Activated CD8-positive, alpha-beta memory T cell treated with anti-CD3 and anti-CD28 coated beads, Interleukin-2, amount 50 U/mL, for 48 hours (primary cell): ENCODE data around the gene FOXRED2.
"Not testable (repeated sequence)": the region's sequence is repeated elsewhere in the genome, so short reads cannot be mapped to it uniquely, and the experiment has no call there.

Source experiments
- DNase-seq: peaks from one replicate; pipeline ENCODE4 v3.0.0-alpha.2; 2020

FOXRED2 gene

DNA sequence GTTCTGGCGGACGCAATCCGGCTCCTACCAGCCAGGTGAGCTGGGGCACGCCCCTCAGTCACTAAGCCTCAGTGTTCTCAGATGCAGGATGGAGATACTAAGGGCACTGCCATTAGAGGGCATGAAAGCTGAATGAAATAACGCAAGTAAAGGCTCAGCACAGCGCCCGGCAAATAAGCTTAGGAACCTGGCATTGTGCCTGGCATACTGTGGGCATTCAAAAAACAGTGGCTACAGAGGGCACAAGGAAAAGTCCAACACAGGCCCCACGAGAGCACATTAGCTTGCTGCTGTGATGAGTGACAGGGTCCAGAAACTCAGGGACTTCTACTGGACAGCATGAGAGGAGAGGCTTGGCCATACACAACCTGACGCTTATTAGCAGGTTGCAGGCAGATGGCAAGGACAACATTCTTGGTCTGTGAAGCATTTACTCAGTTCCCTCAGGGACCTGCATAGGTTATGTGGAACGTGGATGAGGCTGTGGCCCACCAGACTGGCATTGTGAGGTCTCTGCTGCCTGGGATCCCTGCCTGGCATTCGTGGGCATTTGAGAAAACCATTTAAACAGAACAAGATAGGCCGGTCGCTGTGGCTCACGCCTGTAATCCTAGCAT, 37.6 kb downstream of the FOXRED2 start:
- DNase-seq, result no peak

- peak; percentile 63 for DNase-seq
Measured at GRCh38 chr22:36467946-36468345, 38.9 kb downstream of the FOXRED2 start.

GRCh38 chr22:36467042-36467810, 39.6 kb downstream of the FOXRED2 start:
- DNase-seq, result no peak

- DNase-seq, result no peak
Measured at GRCh38 chr22:36466258-36466657, 40.6 kb downstream of the FOXRED2 start.

DNA sequence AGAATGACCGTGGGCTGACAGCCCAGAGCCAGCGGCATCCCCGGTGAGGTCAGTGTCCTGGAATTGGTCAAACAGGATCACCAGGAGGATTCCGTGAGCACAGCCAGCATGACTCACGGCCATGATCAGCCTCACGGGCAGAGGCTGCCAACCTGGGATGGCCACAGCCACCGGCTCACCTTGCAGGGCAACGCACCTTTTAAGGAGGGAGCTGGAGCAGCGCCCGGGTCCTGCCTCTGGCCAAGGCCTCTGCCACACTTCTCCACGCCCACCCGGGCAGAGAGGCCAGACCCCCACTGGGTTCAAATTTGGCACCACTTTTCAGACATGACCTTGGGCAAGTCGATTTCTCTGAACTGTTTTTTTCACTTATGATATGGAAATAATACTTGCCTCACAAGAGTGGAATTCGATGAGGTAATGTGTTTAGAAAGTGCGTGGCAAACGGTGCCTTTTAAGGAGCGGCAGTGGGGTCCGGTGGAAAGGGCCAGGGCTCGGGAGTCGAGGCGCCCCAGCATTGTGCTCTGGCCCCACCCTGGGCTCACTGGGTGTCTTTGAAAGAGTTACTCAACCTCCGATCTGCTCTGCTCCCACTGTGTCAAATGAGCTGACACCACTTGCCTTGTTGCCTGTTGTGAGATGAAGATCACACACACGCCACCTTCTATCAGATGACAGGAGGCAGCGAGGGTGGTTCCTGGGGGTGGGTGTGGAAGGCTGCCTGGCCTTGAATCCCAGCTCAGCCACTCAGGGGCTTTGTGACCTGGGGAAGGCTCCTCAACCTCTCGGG, 41.4 kb downstream of the FOXRED2 start:
- no peak for DNase-seq

GRCh38 chr22:36464715-36465231, 42.1 kb downstream of the FOXRED2 start:
- no peak for DNase-seq

GRCh38 chr22:36463783-36464184, 43.1 kb downstream of the FOXRED2 start:
- DNase-seq, result no peak

DNA sequence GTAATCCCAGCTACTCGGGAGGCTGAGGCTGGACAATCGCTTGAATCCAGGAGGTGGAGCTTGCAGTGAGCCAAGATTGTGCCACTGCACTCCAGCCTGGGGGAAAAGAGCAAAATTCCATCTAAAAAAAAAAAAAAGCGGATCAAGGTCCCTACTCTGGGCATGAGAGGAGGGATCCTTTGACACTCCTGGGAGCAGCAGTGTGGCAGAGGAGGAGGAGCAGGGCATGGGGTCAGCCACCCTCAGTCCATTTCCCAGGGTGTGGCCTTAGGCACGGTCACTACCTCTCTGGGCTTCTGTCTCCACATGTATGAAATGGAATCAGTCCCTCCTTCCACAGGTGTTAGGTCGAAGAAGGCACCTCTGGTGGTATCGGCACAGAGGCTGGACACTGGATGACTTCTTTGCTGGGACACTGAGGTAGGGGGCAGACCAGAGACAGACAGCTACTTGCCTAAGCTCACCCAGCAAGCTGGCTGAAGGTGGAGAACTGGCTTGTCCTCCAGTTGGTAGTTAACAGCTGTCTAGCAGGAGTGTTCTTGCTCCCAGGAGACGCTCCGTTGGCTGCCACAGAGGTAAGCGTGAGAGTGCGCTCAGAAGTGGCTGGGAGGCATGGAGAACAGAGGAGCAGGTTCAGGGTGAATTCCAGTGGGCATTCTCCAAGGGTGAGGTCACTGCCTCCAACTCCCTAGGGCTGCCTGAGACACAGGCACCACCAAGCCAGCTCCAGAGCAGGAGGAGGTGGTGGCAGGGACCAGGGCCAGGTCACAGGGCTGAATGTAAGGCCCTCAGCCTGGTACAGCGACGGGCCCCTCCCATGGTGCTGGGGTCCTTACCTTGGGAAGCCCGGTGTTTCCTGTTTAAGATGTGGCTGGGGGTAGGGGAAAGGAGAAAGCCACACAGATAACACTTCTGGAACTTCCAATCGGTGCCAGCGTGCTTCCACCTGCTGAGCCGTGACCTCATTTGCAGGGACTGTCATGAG, 44.9 kb downstream of the FOXRED2 start:
- no peak for DNase-seq

- DNase-seq, result no peak
Measured at GRCh38 chr22:36460202-36460601, 46.6 kb downstream of the FOXRED2 start.

DNA sequence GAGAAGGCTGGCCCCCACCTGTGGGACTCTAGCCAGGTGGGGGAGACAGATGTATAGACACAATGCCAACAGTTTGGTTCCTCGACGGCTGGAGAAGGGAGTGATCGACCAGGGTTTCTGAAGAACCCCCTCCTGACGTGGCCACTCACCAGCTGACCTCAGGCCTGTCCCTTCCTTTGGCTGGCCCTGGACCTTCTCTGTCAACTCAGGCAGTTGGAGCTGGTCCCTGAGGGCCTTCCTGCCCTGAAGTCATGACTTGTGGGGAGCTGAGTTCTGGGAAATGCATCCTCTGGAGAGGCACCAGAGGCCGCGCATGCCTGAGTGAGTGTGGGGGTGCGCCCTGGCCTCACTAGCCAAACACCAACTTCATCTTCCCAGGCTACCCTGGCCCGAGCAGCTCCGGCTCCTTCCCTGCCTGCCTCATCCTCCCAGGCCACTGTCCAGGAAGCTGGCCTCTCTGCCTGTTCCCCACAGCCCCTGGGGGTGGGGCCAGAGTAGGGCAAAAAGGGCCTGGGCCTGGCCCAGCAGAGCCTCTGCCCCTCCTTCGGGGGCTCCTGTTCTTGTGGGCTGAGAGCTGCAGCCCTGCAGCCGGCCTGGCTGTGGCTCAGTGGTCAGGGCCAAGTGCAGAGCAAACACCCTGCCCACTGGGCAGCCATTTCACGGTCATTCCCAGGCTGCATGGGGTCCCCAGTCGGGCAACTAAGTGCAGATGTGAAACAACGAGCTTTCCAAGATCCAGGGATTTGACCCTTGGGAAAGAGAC, 49.0 kb downstream of the FOXRED2 start:
- no peak for DNase-seq

DNA sequence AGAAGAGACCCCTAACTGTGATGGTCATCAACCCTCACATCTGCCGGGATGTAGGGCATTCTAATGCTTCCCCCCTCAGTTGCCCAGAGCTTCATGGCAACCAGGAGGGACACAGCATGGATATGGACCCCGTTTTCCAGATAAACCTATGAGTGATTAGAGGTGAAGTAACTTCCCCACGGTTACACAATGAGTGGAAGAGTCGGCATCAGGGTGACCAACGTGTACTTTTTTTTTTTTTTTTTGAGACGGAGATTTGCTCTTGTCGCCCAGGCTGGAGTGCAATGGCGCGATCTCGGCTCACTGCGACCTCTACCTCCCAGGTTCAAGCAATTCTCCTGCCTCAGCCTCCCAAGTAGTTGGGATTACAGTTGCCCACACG, 50.4 kb downstream of the FOXRED2 start:
- DNase-seq, result no peak

- no peak for DNase-seq
Measured at GRCh38 chr22:36455571-36456463, 51.0 kb downstream of the FOXRED2 start.

GRCh38 chr22:36454916-36455570, 51.8 kb downstream of the FOXRED2 start:
- peak; percentile 98 for DNase-seq

DNA sequence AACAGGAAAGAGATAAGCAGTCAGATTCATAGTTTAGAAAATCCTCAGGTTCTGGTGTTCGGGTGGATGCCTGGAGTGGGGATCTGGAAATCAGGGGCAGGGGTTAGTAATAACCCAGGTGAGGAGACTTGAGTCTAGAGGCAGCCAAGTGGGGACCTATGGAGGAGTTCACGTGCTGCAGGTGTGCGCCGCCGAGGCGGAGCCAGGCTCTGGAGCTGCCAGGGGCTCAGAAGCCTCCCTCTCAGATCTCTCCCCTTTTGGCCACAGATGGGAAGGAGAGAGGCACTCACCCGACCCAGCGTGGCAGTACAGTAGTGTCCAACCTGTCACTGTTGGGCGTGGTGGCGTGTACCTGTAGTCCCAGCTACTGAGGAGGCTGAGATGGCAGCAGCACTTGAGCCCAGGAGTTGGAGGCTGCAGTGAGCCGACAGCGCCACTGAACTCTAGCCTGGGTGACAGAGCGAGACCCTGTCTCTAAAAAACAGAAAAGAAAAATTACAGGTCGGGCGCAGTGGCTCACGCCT, 52.9 kb downstream of the FOXRED2 start:
- no peak for DNase-seq

GRCh38 chr22:36452978-36453607, 53.7 kb downstream of the FOXRED2 start:
- DNase-seq, result not testable (repeated sequence)

- DNase-seq, result no peak
Measured at GRCh38 chr22:36452250-36452977, 54.4 kb downstream of the FOXRED2 start.

DNA sequence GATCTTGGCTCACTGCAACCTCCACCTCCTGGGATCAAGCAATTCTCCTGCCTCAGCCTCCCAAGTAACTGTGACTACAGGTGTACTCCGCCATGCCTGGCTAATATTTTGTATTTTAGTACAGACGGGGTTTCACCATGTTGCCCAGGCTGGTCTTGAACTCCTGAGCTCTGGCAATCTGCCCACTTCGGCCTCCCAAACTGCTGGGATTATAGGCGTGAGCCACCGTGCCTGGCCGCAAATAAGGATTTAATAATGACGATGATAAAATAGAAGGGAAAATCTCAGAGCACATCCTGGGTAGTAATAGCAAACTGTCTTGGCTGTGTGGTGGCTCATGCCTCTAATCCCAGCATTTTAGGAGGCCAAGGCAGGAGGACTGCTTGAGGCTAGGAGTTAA, 55.9 kb downstream of the FOXRED2 start:
- DNase-seq, result not testable (repeated sequence)

DNA sequence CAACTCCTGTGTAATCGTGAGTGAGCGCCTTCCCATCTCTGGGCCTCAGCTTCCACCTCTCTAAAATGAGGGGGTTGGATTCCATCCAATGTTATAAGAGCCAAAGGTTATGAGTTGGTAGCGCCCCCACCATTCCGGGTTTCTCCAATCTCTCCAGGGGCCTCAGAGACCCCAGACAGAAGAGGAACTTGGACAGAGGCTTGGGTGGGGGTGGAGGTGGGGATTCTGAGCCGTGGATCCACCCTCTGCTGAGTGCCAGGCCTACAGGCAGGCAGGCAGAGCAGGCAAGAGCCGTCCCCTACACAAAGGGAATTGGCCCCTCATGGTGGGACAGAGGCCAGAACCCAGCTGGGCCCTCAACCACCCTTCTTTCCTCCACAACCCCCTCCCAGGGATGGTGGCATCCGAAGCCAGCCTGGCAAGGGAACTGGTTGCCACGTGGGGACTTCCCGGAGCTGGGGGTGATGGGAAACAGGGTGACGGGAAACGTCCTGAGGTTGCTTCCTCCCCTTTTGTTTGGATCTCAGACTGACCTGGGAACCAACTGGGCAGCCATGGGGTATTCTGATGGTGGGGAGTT, 57.2 kb downstream of the FOXRED2 start:
- no peak for DNase-seq
